Endodermal cell (in vitro differentiated cells): Measurements from ENCODE around the gene KCND1. TPM values are rescaled to one million over a fixed set of nuclear protein-coding genes. Genes with fewer than 3 reads are reported as not detected.

ENCODE experiments used
- DNase-seq: peaks from one replicate; pipeline ENCODE4 v3.0.0-alpha.2; 2017
- H3K27ac ChIP-seq: 2 replicates; pipeline ENCODE4 v1.5.1; 2013; ENCODE audit warnings: mild to moderate bottlenecking, low read depth, low read length, moderate library complexity
- H3K27me3 ChIP-seq: 2 replicates; pipeline ENCODE4 v1.6.1; 2013; ENCODE audit warnings: mild to moderate bottlenecking, low read length, moderate library complexity; ENCODE audit not compliant: insufficient read depth, control insufficient read depth, poor library complexity, severe bottlenecking
- H3K36me3 ChIP-seq: 2 replicates; pipeline ENCODE4 v1.7.0; 2013; ENCODE audit warnings: mild to moderate bottlenecking, low read length, moderate library complexity; ENCODE audit not compliant: control insufficient read depth, insufficient read depth
- H3K4me1 ChIP-seq: one replicate; pipeline ENCODE4 v1.7.0; 2013; ENCODE audit warnings: low read length; ENCODE audit not compliant: control insufficient read depth, insufficient read depth
- H3K4me3 ChIP-seq: 2 replicates; pipeline ENCODE4 v1.5.1; 2013; ENCODE audit warnings: mild to moderate bottlenecking, low read length, moderate library complexity
- H3K9ac ChIP-seq: 2 replicates; pipeline ENCODE4 v1.6.1; 2013; ENCODE audit warnings: mild to moderate bottlenecking, low read length, moderate library complexity; ENCODE audit not compliant: poor library complexity, severe bottlenecking; ENCODE audit errors: extremely low read depth
- H3K9me3 ChIP-seq: 2 replicates; pipeline ENCODE4 v1.6.1; 2013; ENCODE audit warnings: mild to moderate bottlenecking, low read length, moderate library complexity; ENCODE audit not compliant: control insufficient read depth
- H3K27ac Mint-ChIP-seq: 2 replicates; pipeline ENCODE4 v1.8.0; 2020; ENCODE audit warnings: mixed read lengths
- H3K27me3 Mint-ChIP-seq: 2 replicates; pipeline ENCODE4 v1.8.0; 2021; ENCODE audit warnings: mild to moderate bottlenecking, mixed read lengths; ENCODE audit not compliant: insufficient read depth
- H3K36me3 Mint-ChIP-seq: 2 replicates; pipeline ENCODE4 v1.8.0; 2020; ENCODE audit warnings: low read depth, mixed read lengths
- H3K4me1 Mint-ChIP-seq: 2 replicates; pipeline ENCODE4 v1.8.0; 2020; ENCODE audit warnings: mixed read lengths
- H3K4me3 Mint-ChIP-seq: 2 replicates; pipeline ENCODE4 v1.8.0; 2020; ENCODE audit warnings: mild to moderate bottlenecking, moderate library complexity, mixed read lengths
- H3K9me3 Mint-ChIP-seq: 2 replicates; pipeline ENCODE4 v1.8.0; 2020; ENCODE audit warnings: mild to moderate bottlenecking, mixed read lengths
- CTCF ChIP-seq: fragments of 200-600 bp; sonication (generic); conservative IDR thresholded peaks from 2 replicates; pipeline ENCODE4 v1.5.0; 2021; ENCODE audit warnings: antibody characterized with exemption, mild to moderate bottlenecking
- WGBS, 2 experiments: methylation state at CpG; one replicate each; pipeline versions ENCODE4 v1.1.5 to v1.1.7; 2013; ENCODE audit warnings: missing lambda C conversion rate in 2 of 2, mixed read lengths in 1 of 2; ENCODE audit not compliant: insufficient coverage in 1 of 2, insufficient read length in 1 of 2; 5-methylcytosine and 5-hydroxymethylcytosine counted together
- total RNA-seq, 2 donors: library from RNA; stranded (reverse); fragmentation: NEBNext Ultra II Directional in 1 of 2; extraction: Animal tissue kit (Norgen Biotek cat#: 25700) in 1 of 2; gene quantifications; 2 replicates in 1 of 2; 3 replicates in 1 of 2; pipeline ENCODE4 v1.2.1, GENCODE V29; 2021

The KCND1 gene
- total RNA-seq, 2 donors from 2014 or later = 3.6 to 7.0 TPM

DNA sequence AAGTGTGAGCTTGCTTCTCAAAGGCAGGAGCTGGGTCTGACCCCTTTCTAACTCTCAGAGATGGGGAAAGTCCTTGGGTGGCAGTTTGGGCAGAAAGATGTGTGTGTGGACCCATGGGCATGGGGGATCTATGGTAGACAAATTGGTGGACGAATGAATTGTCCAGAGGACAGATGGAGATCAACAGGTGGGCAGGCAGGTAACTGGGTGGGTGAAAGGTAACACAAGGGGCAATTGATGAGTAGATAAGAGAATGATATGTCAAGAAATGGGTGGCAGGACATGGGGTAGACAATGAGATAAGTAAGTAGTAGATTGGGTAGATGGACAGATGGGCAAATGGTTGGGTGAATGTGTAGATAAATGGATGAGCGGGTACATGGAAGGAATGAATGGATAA, 2.9 kb upstream of the KCND1 start:
- H3K27ac Mint-ChIP-seq = no peak overlapping the region
- H3K9me3 Mint-ChIP-seq = peaks cover 45% of the 10 kb centered on the region
- Histone ChIP-seq H3K27ac (no peak overlapping the region), H3K4me3 (no peak overlapping the region), H3K36me3 (peaks cover 7% of the 10 kb centered on the region), H3K4me1 (no peaks in the 10 kb centered on the region), H3K9ac (no peak overlapping the region), H3K9me3 (no peaks in the 10 kb centered on the region), H3K27me3 (no peaks in the 10 kb centered on the region)
- H3K4me1 Mint-ChIP-seq = no peaks in the 10 kb centered on the region
- H3K4me3 Mint-ChIP-seq = no peak overlapping the region
- TF ChIP-seq CTCF = no peak
- WGBS, 2 experiments = 90% methylated on average over 2 of the region's 2 CpGs; no CpG with 5 or more reads in 1 of the 2 experiments
- peaks cover 28% of the 10 kb centered on the region for H3K36me3 Mint-ChIP-seq
- DNase-seq = no peak
- no peaks in the 10 kb centered on the region for H3K27me3 Mint-ChIP-seq

DNA sequence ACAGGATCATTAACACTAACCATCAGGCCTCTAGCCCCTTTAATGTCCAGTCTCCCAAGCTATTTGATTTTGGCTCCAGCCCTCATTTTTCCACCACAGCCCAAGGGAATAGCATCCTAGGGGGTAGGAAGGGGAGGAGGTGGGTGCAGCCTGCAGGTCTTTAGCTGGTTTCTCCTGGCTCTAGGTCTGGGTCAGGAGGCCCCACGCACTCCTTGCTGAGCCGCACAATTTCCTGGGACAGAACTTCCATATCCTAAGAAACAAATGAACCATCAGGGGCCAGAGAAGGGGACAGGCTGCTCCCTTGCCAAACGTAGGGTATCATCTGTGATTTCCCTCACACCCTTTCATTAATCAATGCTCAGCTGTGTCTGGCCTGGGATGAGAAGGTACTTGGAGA, 2.4 kb upstream of the KCND1 start:
- DNase-seq = no peak

GRCh38 chrX:48972220-48973164, 848 bp upstream of the KCND1 start:
- peaks cover 18% of the 10 kb centered on the region for H3K36me3 Mint-ChIP-seq
- peak; percentile 83 for DNase-seq
- Histone ChIP-seq H3K4me3 (peak overlapping the region; percentile 40), H3K36me3 (peaks cover 7% of the 10 kb centered on the region), H3K4me1 (no peaks in the 10 kb centered on the region), H3K9ac (no peak overlapping the region), H3K27me3 (no peaks in the 10 kb centered on the region), H3K27ac (no peak overlapping the region), H3K9me3 (no peaks in the 10 kb centered on the region)
- no peaks in the 10 kb centered on the region for H3K4me1 Mint-ChIP-seq
- peak overlapping the region; percentile 66 for H3K27ac Mint-ChIP-seq
- peak; percentile 76 for TF ChIP-seq CTCF
- H3K4me3 Mint-ChIP-seq = peak overlapping the region; percentile 62
- H3K9me3 Mint-ChIP-seq = peaks cover 53% of the 10 kb centered on the region
- H3K27me3 Mint-ChIP-seq = no peaks in the 10 kb centered on the region
- 46 to 50% methylated on average over 2 to 10 of the region's 13 CpGs for WGBS, 2 experiments

More for the DNA sequence above, 2.4 kb upstream of the KCND1 start:
- Histone ChIP-seq H3K27ac (no peak overlapping the region), H3K27me3 (no peaks in the 10 kb centered on the region), H3K36me3 (peaks cover 7% of the 10 kb centered on the region), H3K4me1 (no peaks in the 10 kb centered on the region), H3K9me3 (no peaks in the 10 kb centered on the region), H3K9ac (no peak overlapping the region), H3K4me3 (no peak overlapping the region)
- WGBS, 2 experiments = 89% methylated on average over 2 of the region's 3 CpGs; no CpG with 5 or more reads in 1 of the 2 experiments
- TF ChIP-seq CTCF = no peak
- Mint-ChIP-seq H3K4me1 (no peaks in the 10 kb centered on the region), H3K9me3 (peaks cover 49% of the 10 kb centered on the region), H3K4me3 (no peak overlapping the region), H3K27me3 (no peaks in the 10 kb centered on the region), H3K27ac (no peak overlapping the region), H3K36me3 (peaks cover 30% of the 10 kb centered on the region)
